HCT116 (cell line): Measurements from ENCODE around the gene NSG1. TPM values are rescaled to one million over a fixed set of nuclear protein-coding genes. Genes with fewer than 3 reads are reported as not detected.

Experiments
- ATAC-seq: fragments of 200-7000 bp; cut with Tn5 transposase; 2 replicates; pipeline ENCODE4 v1.9.1; 2020; ENCODE audit warnings: mild to moderate bottlenecking, moderate library complexity
- BruUV-seq: library from RNA; stranded (reverse); fragments of 400-500 nt; replicated peaks from 2 replicates; lab custom pipeline; 2021; lab: Mats Ljungman, UMichigan
- CTCF ChIA-PET: fragments of 300-600 bp; sonication (Branson Sonifier 250); formaldehyde crosslinking; loops from one replicate; lab custom pipeline; 2021; ENCODE audit warnings: antibody characterized with exemption; lab: Charles Lee
- POLR2A ChIA-PET: fragments of 300-600, 350-600 bp; sonication (Branson Sonifier 250); formaldehyde crosslinking; loops from one replicate; lab custom pipeline; 2021; ENCODE audit warnings: antibody characterized with exemption; lab: Charles Lee
- RAD21 ChIA-PET, 2 experiments: fragments of 300-600 bp; sonication (Branson Sonifier 250); formaldehyde crosslinking; loops; one replicate each; lab custom pipeline; 2023; ENCODE audit warnings: low total read pairs in 2 of 2; ENCODE audit not compliant: uncharacterized antibody in 2 of 2, unreplicated experiment in 2 of 2, low non-redundant PET in 1 of 2; lab: Charles Lee
- DNase-seq: peaks from one replicate; pipeline ENCODE4 v3.0.0-alpha.2; 2010; ENCODE audit warnings: low read depth, low spot score
- H2AFZ ChIP-seq: fragments of 200-600 bp; shearing (Covaris generic), sonication (generic); 2 replicates; pipeline ENCODE4 v1.6.1; 2017; ENCODE audit warnings: low read depth, mixed run types, mixed read lengths, antibody characterized with exemption, low read length; ENCODE audit not compliant: poor library complexity, severe bottlenecking
- H3K27ac ChIP-seq: 2 replicates; pipeline ENCODE4 v1.5.1; 2012; ENCODE audit warnings: low read depth, low read length
- H3K27me3 ChIP-seq: fragments of 200-600 bp; sonication (generic); 2 replicates; pipeline ENCODE4 v1.6.1; 2016; ENCODE audit warnings: mixed run types, low read length, mixed read lengths; ENCODE audit not compliant: insufficient read depth
- H3K36me3 ChIP-seq, 2 experiments: fragments of 200-500 bp in 1 of 2; fragments of 200-600 bp in 1 of 2; sonication (Bioruptor generic) in 1 of 2; sonication (generic) in 1 of 2; 2 replicates each; pipeline versions ENCODE4 v1.5.1 to v1.6.1; 2014 to 2016; ENCODE audit warnings: low read length in 2 of 2, inconsistent platforms in 1 of 2, mixed read lengths in 1 of 2, mixed run types in 1 of 2; ENCODE audit not compliant: insufficient read depth in 2 of 2, control insufficient read depth in 1 of 2
- H3K4me1 ChIP-seq, 2 experiments: fragments of 200-600 bp in 1 of 2; sonication (generic) in 1 of 2; 2 replicates each; pipeline versions ENCODE4 v1.5.1 to v1.6.1; 2012 to 2017; ENCODE audit warnings: low read length in 2 of 2, inconsistent platforms in 1 of 2, mild to moderate bottlenecking in 1 of 2, mixed read lengths in 1 of 2, mixed run types in 1 of 2, moderate library complexity in 1 of 2; ENCODE audit not compliant: insufficient read depth in 2 of 2, control insufficient read depth in 1 of 2
- H3K4me2 ChIP-seq: fragments of 200-600 bp; sonication (generic); 2 replicates; pipeline ENCODE4 v1.6.1; 2017; ENCODE audit warnings: mixed run types, low read length, mixed read lengths
- H3K4me3 ChIP-seq, 2 experiments: fragments of 200-600 bp in 1 of 2; sonication (generic) in 1 of 2; replicated peaks in 1 of 2; 2 replicates each; pipeline ENCODE4 v1.5.1; 2011 to 2016; ENCODE audit warnings: low read length in 2 of 2, control low read depth in 1 of 2, low read depth in 1 of 2, mild to moderate bottlenecking in 1 of 2, mixed read lengths in 1 of 2, mixed run types in 1 of 2
- H3K79me2 ChIP-seq: fragments of 200-600 bp; sonication (generic); 2 replicates; pipeline ENCODE4 v1.6.1; 2017; ENCODE audit warnings: mild to moderate bottlenecking, mixed run types, low read length, moderate library complexity, mixed read lengths; ENCODE audit not compliant: insufficient read depth
- H3K9ac ChIP-seq: fragments of 200-600 bp; sonication (generic); 2 replicates; pipeline ENCODE4 v1.6.1; 2016; ENCODE audit warnings: low read length, mixed read lengths
- H3K9me2 ChIP-seq: fragments of 200-600 bp; sonication (generic), shearing (Covaris generic); 2 replicates; pipeline ENCODE4 v1.6.1; 2017; ENCODE audit warnings: mixed run types, mild to moderate bottlenecking, moderate library complexity; ENCODE audit not compliant: insufficient read depth
- H3K9me3 ChIP-seq, 2 experiments: fragments of 200-500 bp in 1 of 2; fragments of 200-600 bp in 1 of 2; sonication (Bioruptor generic) in 1 of 2; sonication (generic) in 1 of 2; 2 replicates each; pipeline ENCODE4 v1.6.1; 2014 to 2017; ENCODE audit warnings: low read length in 2 of 2, mixed read lengths in 2 of 2, inconsistent platforms in 1 of 2, low read depth in 1 of 2, mild to moderate bottlenecking in 1 of 2, mixed run types in 1 of 2, moderate library complexity in 1 of 2; ENCODE audit not compliant: control insufficient read depth in 1 of 2, insufficient read depth in 1 of 2
- H4K20me1 ChIP-seq: fragments of 200-600 bp; sonication (generic), shearing (Covaris generic); 2 replicates; pipeline ENCODE4 v1.6.1; 2017; ENCODE audit warnings: mixed run types, mild to moderate bottlenecking, moderate library complexity; ENCODE audit not compliant: insufficient read depth
- CBX3 ChIP-seq: IDR thresholded peaks from 2 replicates; pipeline ENCODE4 v1.6.1; 2012; ENCODE audit warnings: low read depth
- CEBPB ChIP-seq: IDR thresholded peaks from 2 replicates; pipeline ENCODE4 v1.6.1; 2012; ENCODE audit warnings: low read depth
- ELF1 ChIP-seq: IDR thresholded peaks from 2 replicates; pipeline ENCODE4 v1.6.1; 2012; ENCODE audit warnings: low read depth, borderline replicate concordance
- EZH2phosphoT487 ChIP-seq: fragments of 200-600 bp; IDR thresholded peaks from 2 replicates; pipeline ENCODE4 v1.6.1; 2018; ENCODE audit warnings: antibody characterized with exemption, borderline replicate concordance
- FOSL1 ChIP-seq: IDR thresholded peaks from 2 replicates; pipeline ENCODE4 v1.6.1; 2012; ENCODE audit warnings: low read depth
- JUND ChIP-seq: IDR thresholded peaks from 2 replicates; pipeline ENCODE4 v1.6.1; 2012
- RAD21 ChIP-seq: IDR thresholded peaks from 2 replicates; pipeline ENCODE4 v1.6.1; 2012; ENCODE audit warnings: low read depth, mild to moderate bottlenecking
- REST ChIP-seq: IDR thresholded peaks from 2 replicates; pipeline ENCODE4 v1.6.1; 2012; ENCODE audit warnings: low read depth
- SRF ChIP-seq: IDR thresholded peaks from 2 replicates; pipeline ENCODE4 v1.6.1; 2012; ENCODE audit warnings: low read depth
- YY1 ChIP-seq: IDR thresholded peaks from 2 replicates; pipeline ENCODE4 v1.6.1; 2011; ENCODE audit warnings: low read length, low read depth, moderate library complexity, mild to moderate bottlenecking; ENCODE audit not compliant: insufficient replicate concordance; ENCODE audit errors: extremely low read depth
- ZFX ChIP-seq: fragments of 450-650 bp; IDR thresholded peaks from 2 replicates; pipeline ENCODE4 v1.6.1; 2017
- intact Hi-C: fragments of 100-400 bp; cut with micrococcal nuclease; formaldehyde crosslinking; loops from 2 replicates; pipeline ENCODE4 v1.10.0; 2022
- total RNA-seq: library from RNA; stranded (reverse); gene quantifications from one replicate; pipeline ENCODE4 v1.2.1, GENCODE V29; 2021; ENCODE audit not compliant: unreplicated experiment

The NSG1 gene
- total RNA-seq, 1 experiment from 2014 or later = 0.12 TPM

GRCh38 chr4:4338210-4339001 lies 48.5 kb upstream of the NSG1 start (continued):
- TF ChIP-seq CBX3 = no peak
- TF ChIP-seq ZFX = no peak
- no peak for TF ChIP-seq CEBPB
- no peak for TF ChIP-seq YY1
- TF ChIP-seq ELF1 = no peak
- no peak for TF ChIP-seq EZH2phosphoT487

GRCh38 chr4:4339504-4340085 lies 47.3 kb upstream of the NSG1 start:
- H2AFZ ChIP-seq = no peak overlapping the region
- CTCF ChIA-PET = no interaction called here
- no peak overlapping the region for H3K4me3 ChIP-seq
- H3K36me3 ChIP-seq = no peaks in the 10 kb centered on the region
- POLR2A ChIA-PET = no interaction called here
- intact Hi-C loops = no loop called here
- no peaks in the 10 kb centered on the region for H3K27me3 ChIP-seq
- no peak overlapping the region for H3K27ac ChIP-seq
- H3K4me1 ChIP-seq = peaks cover 0 to 6% of the 10 kb centered on the region in 2 experiments; a peak in 1 of 4 replicates
- RAD21 ChIA-PET = no interaction called here
- ATAC-seq = no peak
- BruUV-seq = no TSS peak
- no peaks in the 10 kb centered on the region for H4K20me1 ChIP-seq
- TF ChIP-seq SRF (no peak), EZH2phosphoT487 (no peak), FOSL1 (no peak), ZFX (no peak), RAD21 (no peak), JUND (no peak), REST (no peak)
- TF ChIP-seq, all 23 proteins: peak for 0
- no peak for DNase-seq
- no peaks in the 10 kb centered on the region for H3K9me2 ChIP-seq
- no peak overlapping the region for H3K9ac ChIP-seq
- no peaks in the 10 kb centered on the region for H3K9me3 ChIP-seq
- no peak overlapping the region for H3K4me2 ChIP-seq
- H3K79me2 ChIP-seq = no peaks in the 10 kb centered on the region
